WTC11 (cell line): ENCODE measurements around the gene FAM107B. TPM values are rescaled to one million over a fixed set of nuclear protein-coding genes. Genes with fewer than 3 reads are reported as not detected.
A peak's percentile ranks its signal among the peaks of the same experiment; 100 is the strongest.

ENCODE experiments used
- ATAC-seq: fragments of 200-7000 bp; cut with Tn5 transposase; 2 replicates; pipeline ENCODE4 v1.10.0; 2021; ENCODE audit warnings: mild to moderate bottlenecking, moderate library complexity
- CTCF ChIA-PET: fragments of 300-600 bp; sonication (Branson Sonifier 250); formaldehyde crosslinking; loops from one replicate; lab custom pipeline; 2021; ENCODE audit warnings: antibody characterized with exemption; lab: Charles Lee
- POLR2A ChIA-PET: fragments of 350-600 bp; sonication (Branson Sonifier 250); formaldehyde crosslinking; loops from one replicate; lab custom pipeline; 2021; ENCODE audit warnings: antibody characterized with exemption; lab: Charles Lee
- DNase-seq: peaks from one replicate; pipeline ENCODE4 v3.0.0; 2021; ENCODE audit warnings: low spot score
- H3K27ac Mint-ChIP-seq: 2 replicates; pipeline ENCODE4 v1.8.0; 2021; ENCODE audit warnings: mixed read lengths
- H3K27me3 Mint-ChIP-seq: 2 replicates; pipeline ENCODE4 v1.8.0; 2021; ENCODE audit warnings: low read depth, mild to moderate bottlenecking, moderate library complexity, mixed read lengths
- H3K36me3 Mint-ChIP-seq: 2 replicates; pipeline ENCODE4 v1.8.0; 2021; ENCODE audit warnings: mixed read lengths
- H3K4me1 Mint-ChIP-seq: 2 replicates; pipeline ENCODE4 v1.8.0; 2022; ENCODE audit warnings: mixed read lengths
- H3K4me3 Mint-ChIP-seq: 2 replicates; pipeline ENCODE4 v1.8.0; 2021; ENCODE audit warnings: mild to moderate bottlenecking, moderate library complexity, mixed read lengths
- H3K9me3 Mint-ChIP-seq: 2 replicates; pipeline ENCODE4 v1.8.0; 2021; ENCODE audit warnings: mixed read lengths
- ESRRA ChIP-seq: sonication (generic); formaldehyde crosslinking; IDR thresholded peaks from 2 replicates; pipeline ENCODE4 v1.8.1; 2022; ENCODE audit warnings: mild to moderate bottlenecking, missing genetic modification reagents, borderline replicate concordance
- GRHL2 ChIP-seq: fragments of 250-450 bp; sonication (Bioruptor Pico); IDR thresholded peaks from 2 replicates; pipeline ENCODE4 v1.8.0; 2022; ENCODE audit warnings: mild to moderate bottlenecking, moderate library complexity; ENCODE audit not compliant: insufficient replicate concordance, severe bottlenecking
- IRF2 ChIP-seq: sonication (generic); formaldehyde crosslinking; IDR thresholded peaks from 2 replicates; pipeline ENCODE4 v1.8.0; 2022; ENCODE audit warnings: low read depth, missing genetic modification reagents, borderline replicate concordance
- JUN ChIP-seq: sonication (generic); formaldehyde crosslinking; IDR thresholded peaks from 2 replicates; pipeline ENCODE4 v1.8.0; 2023; ENCODE audit warnings: mild to moderate bottlenecking, missing genetic modification reagents
- NFYB ChIP-seq: sonication (generic); formaldehyde crosslinking; conservative IDR thresholded peaks from 2 replicates; pipeline ENCODE4 v1.8.0; 2022; ENCODE audit warnings: low read depth, missing genetic modification reagents
- NR1H2 ChIP-seq: sonication (generic); formaldehyde crosslinking; IDR thresholded peaks from 2 replicates; pipeline ENCODE4 v1.9.0; 2021; ENCODE audit warnings: mild to moderate bottlenecking, moderate library complexity, missing genetic modification reagents
- SMAD4 ChIP-seq: sonication (generic); formaldehyde crosslinking; IDR thresholded peaks from 2 replicates; pipeline ENCODE4 v1.8.0; 2022; ENCODE audit warnings: mild to moderate bottlenecking, missing genetic modification reagents
- SOX15 ChIP-seq: fragments of 250-450 bp; sonication (Bioruptor Pico); IDR thresholded peaks from 2 replicates; pipeline ENCODE4 v1.9.0; 2021; ENCODE audit warnings: mild to moderate bottlenecking
- ZNF138 ChIP-seq: sonication (generic); formaldehyde crosslinking; conservative IDR thresholded peaks from 2 replicates; pipeline ENCODE4 v1.8.1; 2022; ENCODE audit warnings: mild to moderate bottlenecking, moderate library complexity, missing genetic modification reagents
- total RNA-seq: library from RNA; stranded (reverse); gene quantifications from 3 replicates; pipeline ENCODE4 v1.2.3, GENCODE V29; 2021
- TF ChIP-seq, protein P1 (sequence below): sonication (generic); formaldehyde crosslinking; IDR thresholded peaks from 2 replicates; pipeline ENCODE4 v1.8.0; 2022; ENCODE audit warnings: mild to moderate bottlenecking, missing genetic modification reagents
- TF ChIP-seq, protein P2 (sequence below): sonication (generic); formaldehyde crosslinking; IDR thresholded peaks from 2 replicates; pipeline ENCODE4 v1.8.1; 2022; ENCODE audit warnings: mild to moderate bottlenecking, moderate library complexity, missing genetic modification reagents
- TF ChIP-seq, protein P3 (sequence below): fragments of 200-600 bp; IDR thresholded peaks from 2 replicates; pipeline ENCODE4 v1.8.0; 2022; ENCODE audit warnings: antibody characterized with exemption
- TF ChIP-seq, protein P4 (sequence below): sonication (generic); formaldehyde crosslinking; IDR thresholded peaks from 2 replicates; pipeline ENCODE4 v1.8.0; 2022; ENCODE audit warnings: missing genetic modification reagents
- TF ChIP-seq, protein P5 (sequence below): sonication (generic); formaldehyde crosslinking; IDR thresholded peaks from 2 replicates; pipeline ENCODE4 v1.8.1; 2023; ENCODE audit warnings: mild to moderate bottlenecking, missing genetic modification reagents

The FAM107B gene
- total RNA-seq, 1 experiment from 2014 or later: 22.4 TPM

DNA sequence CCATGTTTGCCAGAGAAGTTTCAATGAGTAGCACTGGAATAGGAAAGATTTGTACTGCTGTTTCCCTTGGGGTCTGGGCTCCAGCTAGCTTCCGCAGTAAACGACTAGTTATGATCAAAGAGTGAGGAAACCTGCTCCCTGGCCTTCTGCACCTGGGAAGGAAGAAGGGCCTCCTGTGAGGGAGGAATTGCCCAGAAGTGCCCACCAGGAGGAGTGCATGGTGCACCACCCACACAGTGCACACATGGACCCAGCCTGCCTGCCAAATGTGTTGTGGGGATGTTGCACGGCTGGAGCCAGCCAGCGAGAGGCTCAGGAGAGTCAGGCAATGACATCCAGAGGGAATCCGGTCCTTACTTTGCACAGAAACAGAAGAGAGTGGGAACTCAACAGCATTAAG lies 27.0 kb upstream of the FAM107B start:
- DNase-seq (peak; percentile 21), ATAC-seq (peak; percentile 74)
- H3K4me3 Mint-ChIP-seq: no peak overlapping the region
- TF ChIP-seq, protein P1, sequence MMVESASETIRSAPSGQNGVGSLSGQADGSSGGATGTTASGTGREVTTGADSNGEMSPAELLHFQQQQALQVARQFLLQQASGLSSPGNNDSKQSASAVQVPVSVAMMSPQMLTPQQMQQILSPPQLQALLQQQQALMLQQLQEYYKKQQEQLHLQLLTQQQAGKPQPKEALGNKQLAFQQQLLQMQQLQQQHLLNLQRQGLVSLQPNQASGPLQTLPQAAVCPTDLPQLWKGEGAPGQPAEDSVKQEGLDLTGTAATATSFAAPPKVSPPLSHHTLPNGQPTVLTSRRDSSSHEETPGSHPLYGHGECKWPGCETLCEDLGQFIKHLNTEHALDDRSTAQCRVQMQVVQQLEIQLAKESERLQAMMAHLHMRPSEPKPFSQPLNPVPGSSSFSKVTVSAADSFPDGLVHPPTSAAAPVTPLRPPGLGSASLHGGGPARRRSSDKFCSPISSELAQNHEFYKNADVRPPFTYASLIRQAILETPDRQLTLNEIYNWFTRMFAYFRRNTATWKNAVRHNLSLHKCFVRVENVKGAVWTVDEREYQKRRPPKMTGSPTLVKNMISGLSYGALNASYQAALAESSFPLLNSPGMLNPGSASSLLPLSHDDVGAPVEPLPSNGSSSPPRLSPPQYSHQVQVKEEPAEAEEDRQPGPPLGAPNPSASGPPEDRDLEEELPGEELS (CRISPR knock-in tag): no peak
- TF ChIP-seq NR1H2 (CRISPR knock-in tag): no peak
- TF ChIP-seq, protein P2, sequence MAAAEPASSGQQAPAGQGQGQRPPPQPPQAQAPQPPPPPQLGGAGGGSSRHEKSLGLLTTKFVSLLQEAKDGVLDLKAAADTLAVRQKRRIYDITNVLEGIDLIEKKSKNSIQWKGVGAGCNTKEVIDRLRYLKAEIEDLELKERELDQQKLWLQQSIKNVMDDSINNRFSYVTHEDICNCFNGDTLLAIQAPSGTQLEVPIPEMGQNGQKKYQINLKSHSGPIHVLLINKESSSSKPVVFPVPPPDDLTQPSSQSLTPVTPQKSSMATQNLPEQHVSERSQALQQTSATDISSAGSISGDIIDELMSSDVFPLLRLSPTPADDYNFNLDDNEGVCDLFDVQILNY: no peak
- TF ChIP-seq ZNF138 (CRISPR knock-in tag): no peak
- TF ChIP-seq SMAD4 (CRISPR knock-in tag): no peak
- TF ChIP-seq, protein P3, sequence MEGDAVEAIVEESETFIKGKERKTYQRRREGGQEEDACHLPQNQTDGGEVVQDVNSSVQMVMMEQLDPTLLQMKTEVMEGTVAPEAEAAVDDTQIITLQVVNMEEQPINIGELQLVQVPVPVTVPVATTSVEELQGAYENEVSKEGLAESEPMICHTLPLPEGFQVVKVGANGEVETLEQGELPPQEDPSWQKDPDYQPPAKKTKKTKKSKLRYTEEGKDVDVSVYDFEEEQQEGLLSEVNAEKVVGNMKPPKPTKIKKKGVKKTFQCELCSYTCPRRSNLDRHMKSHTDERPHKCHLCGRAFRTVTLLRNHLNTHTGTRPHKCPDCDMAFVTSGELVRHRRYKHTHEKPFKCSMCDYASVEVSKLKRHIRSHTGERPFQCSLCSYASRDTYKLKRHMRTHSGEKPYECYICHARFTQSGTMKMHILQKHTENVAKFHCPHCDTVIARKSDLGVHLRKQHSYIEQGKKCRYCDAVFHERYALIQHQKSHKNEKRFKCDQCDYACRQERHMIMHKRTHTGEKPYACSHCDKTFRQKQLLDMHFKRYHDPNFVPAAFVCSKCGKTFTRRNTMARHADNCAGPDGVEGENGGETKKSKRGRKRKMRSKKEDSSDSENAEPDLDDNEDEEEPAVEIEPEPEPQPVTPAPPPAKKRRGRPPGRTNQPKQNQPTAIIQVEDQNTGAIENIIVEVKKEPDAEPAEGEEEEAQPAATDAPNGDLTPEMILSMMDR: no peak
- TF ChIP-seq, protein P4, sequence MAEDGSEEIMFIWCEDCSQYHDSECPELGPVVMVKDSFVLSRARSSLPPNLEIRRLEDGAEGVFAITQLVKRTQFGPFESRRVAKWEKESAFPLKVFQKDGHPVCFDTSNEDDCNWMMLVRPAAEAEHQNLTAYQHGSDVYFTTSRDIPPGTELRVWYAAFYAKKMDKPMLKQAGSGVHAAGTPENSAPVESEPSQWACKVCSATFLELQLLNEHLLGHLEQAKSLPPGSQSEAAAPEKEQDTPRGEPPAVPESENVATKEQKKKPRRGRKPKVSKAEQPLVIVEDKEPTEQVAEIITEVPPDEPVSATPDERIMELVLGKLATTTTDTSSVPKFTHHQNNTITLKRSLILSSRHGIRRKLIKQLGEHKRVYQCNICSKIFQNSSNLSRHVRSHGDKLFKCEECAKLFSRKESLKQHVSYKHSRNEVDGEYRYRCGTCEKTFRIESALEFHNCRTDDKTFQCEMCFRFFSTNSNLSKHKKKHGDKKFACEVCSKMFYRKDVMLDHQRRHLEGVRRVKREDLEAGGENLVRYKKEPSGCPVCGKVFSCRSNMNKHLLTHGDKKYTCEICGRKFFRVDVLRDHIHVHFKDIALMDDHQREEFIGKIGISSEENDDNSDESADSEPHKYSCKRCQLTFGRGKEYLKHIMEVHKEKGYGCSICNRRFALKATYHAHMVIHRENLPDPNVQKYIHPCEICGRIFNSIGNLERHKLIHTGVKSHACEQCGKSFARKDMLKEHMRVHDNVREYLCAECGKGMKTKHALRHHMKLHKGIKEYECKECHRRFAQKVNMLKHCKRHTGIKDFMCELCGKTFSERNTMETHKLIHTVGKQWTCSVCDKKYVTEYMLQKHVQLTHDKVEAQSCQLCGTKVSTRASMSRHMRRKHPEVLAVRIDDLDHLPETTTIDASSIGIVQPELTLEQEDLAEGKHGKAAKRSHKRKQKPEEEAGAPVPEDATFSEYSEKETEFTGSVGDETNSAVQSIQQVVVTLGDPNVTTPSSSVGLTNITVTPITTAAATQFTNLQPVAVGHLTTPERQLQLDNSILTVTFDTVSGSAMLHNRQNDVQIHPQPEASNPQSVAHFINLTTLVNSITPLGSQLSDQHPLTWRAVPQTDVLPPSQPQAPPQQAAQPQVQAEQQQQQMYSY (CRISPR knock-in tag): no peak
- no peaks in the 10 kb centered on the region for H3K27me3 Mint-ChIP-seq
- ChIA-PET CTCF (interaction anchor here (1.3 kb wide), 1 partner anchor 264 kb away, joined by 3 read pairs; no protein-coding TSS in a partner anchor), POLR2A (interaction anchor here (0.6 kb wide), 2 partner anchors 101 to 1044 kb away, joined by 5 to 7 read pairs; no protein-coding TSS in a partner anchor)
- H3K27ac Mint-ChIP-seq: no peak overlapping the region
- no peaks in the 10 kb centered on the region for H3K36me3 Mint-ChIP-seq
- H3K9me3 Mint-ChIP-seq: 0 out of 2 replicates have a peak, but pooled peaks cover 4% of the 10 kb centered on the region
- no peaks in the 10 kb centered on the region for H3K4me1 Mint-ChIP-seq

DNA sequence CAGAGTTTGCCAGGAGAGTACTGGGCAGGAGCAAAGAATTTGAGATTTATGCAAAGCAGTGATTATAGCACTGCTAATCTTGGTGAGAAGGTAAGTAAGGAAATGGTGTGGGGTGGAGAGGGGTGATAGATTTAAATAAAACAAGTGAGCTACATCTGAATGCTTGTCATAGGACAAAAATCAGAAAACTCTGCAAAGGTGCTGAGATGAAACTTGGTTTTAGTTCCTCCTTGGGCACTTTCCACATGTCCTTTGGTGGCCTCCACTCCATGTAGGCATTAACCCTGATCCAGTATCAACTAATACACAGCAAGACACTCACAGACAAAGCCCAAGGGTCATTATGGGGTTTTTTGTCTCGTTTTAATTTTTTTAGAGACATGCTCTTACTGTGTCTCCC lies 25.7 kb upstream of the FAM107B start:
- Mint-ChIP-seq H3K27me3 (no peaks in the 10 kb centered on the region), H3K4me1 (no peaks in the 10 kb centered on the region), H3K9me3 (0 out of 2 replicates have a peak, but pooled peaks cover 4% of the 10 kb centered on the region), H3K36me3 (no peaks in the 10 kb centered on the region), H3K27ac (no peak overlapping the region), H3K4me3 (no peak overlapping the region)
- DNase-seq (no peak), ATAC-seq (no peak)
- CTCF ChIA-PET: interaction anchor here (1.3 kb wide), 1 partner anchor 263 kb away, joined by 3 read pairs; no protein-coding TSS in a partner anchor
- POLR2A ChIA-PET: no interaction called here
- TF ChIP-seq, protein P3: no peak
- TF ChIP-seq IRF2 (no peak), ESRRA (CRISPR knock-in tag) (no peak), SMAD4 (CRISPR knock-in tag) (no peak), SOX15 (CRISPR knock-in tag) (no peak), NFYB (CRISPR knock-in tag) (no peak), GRHL2 (CRISPR knock-in tag) (no peak), JUN (CRISPR knock-in tag) (no peak)
- TF ChIP-seq, protein P5, sequence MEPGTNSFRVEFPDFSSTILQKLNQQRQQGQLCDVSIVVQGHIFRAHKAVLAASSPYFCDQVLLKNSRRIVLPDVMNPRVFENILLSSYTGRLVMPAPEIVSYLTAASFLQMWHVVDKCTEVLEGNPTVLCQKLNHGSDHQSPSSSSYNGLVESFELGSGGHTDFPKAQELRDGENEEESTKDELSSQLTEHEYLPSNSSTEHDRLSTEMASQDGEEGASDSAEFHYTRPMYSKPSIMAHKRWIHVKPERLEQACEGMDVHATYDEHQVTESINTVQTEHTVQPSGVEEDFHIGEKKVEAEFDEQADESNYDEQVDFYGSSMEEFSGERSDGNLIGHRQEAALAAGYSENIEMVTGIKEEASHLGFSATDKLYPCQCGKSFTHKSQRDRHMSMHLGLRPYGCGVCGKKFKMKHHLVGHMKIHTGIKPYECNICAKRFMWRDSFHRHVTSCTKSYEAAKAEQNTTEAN (CRISPR knock-in tag): no peak
- TF ChIP-seq, protein P2: no peak
